Activated CD8-positive, alpha-beta T cell treated with anti-CD3 and anti-CD28 coated beads for 36 hours (primary cell): ENCODE measurements around the gene NELFE. TPM values are rescaled to one million over a fixed set of nuclear protein-coding genes. Genes with fewer than 3 reads are reported as not detected.

Source experiments
- ATAC-seq: fragments of 200-7000 bp; cut with Tn5 transposase; one replicate; pipeline ENCODE4 v1.10.0; 2021; ENCODE audit warnings: mild to moderate bottlenecking, moderate library complexity
- CTCF ChIA-PET: fragments of 350-600 bp; sonication (Branson Sonifier 250); formaldehyde crosslinking; loops from one replicate; lab custom pipeline; 2021; ENCODE audit warnings: antibody characterized with exemption; lab: Charles Lee
- POLR2A ChIA-PET: fragments of 350-600 bp; sonication (Branson Sonifier 250); formaldehyde crosslinking; loops from one replicate; lab custom pipeline; 2021; ENCODE audit warnings: antibody characterized with exemption; lab: Charles Lee
- DNase-seq: peaks from one replicate; pipeline ENCODE4 v3.0.0-alpha.2; 2020
- H3K27ac Mint-ChIP-seq: one replicate; pipeline ENCODE4 v1.8.0; 2021; ENCODE audit warnings: mild to moderate bottlenecking, mixed read lengths
- H3K27me3 Mint-ChIP-seq: one replicate; pipeline ENCODE4 v1.8.0; 2021; ENCODE audit warnings: mixed read lengths
- H3K36me3 Mint-ChIP-seq: one replicate; pipeline ENCODE4 v1.8.0; 2021; ENCODE audit warnings: low read depth, mixed read lengths
- H3K4me1 Mint-ChIP-seq: one replicate; pipeline ENCODE4 v1.8.0; 2021; ENCODE audit warnings: low read depth, mixed read lengths
- H3K4me3 Mint-ChIP-seq: one replicate; pipeline ENCODE4 v1.8.0; 2021; ENCODE audit warnings: mild to moderate bottlenecking, moderate library complexity, mixed read lengths
- H3K9me3 Mint-ChIP-seq: one replicate; pipeline ENCODE4 v1.8.0; 2021; ENCODE audit warnings: mixed read lengths
- CTCF ChIP-seq: fragments of 200-600 bp; IDR thresholded peaks from one replicate; pipeline ENCODE4 v1.8.0; 2022; ENCODE audit warnings: antibody characterized with exemption, mild to moderate bottlenecking
- intact Hi-C: fragments of 100-400 bp; cut with micrococcal nuclease; formaldehyde crosslinking; loops from one replicate; pipeline ENCODE4 v1.10.0; 2022
- total RNA-seq, 2 experiments: library from RNA; stranded (reverse); gene quantifications; one replicate each; pipeline ENCODE4 v1.2.3, GENCODE V29; 2021

NELFE gene
- total RNA-seq, 2 experiments from 2014 or later = 60.5 to 61.0 TPM

GRCh38 chr6:31971279-31971992, 12.7 kb upstream of the NELFE start:
- ChIA-PET CTCF (interaction anchor here (1.0 to 2.9 kb wide), 4 partner anchors 12 to 73 kb away, joined by 3 to 16 read pairs (median 4); partner anchors contain the start of gene SKIC2), POLR2A (interaction anchor here (0.7 to 9.3 kb wide), 16 partner anchors 9 to 431 kb away, joined by 3 to 85 read pairs (median 3); partner anchors contain the start of genes BAG6, C6orf47, MSH5 and NELFE)
- no peaks in the 10 kb centered on the region for H3K9me3 Mint-ChIP-seq
- intact Hi-C loops = no loop called here
- peaks cover 2% of the 10 kb centered on the region for H3K27me3 Mint-ChIP-seq
- H3K36me3 Mint-ChIP-seq = peaks cover 21% of the 10 kb centered on the region
- peak overlapping the region; percentile 94 for H3K4me3 Mint-ChIP-seq
- no peak for ATAC-seq
- H3K27ac Mint-ChIP-seq = peak overlapping the region; percentile 99
- TF ChIP-seq CTCF = no peak
- H3K4me1 Mint-ChIP-seq = peaks cover 31% of the 10 kb centered on the region
- DNase-seq = no peak

DNA sequence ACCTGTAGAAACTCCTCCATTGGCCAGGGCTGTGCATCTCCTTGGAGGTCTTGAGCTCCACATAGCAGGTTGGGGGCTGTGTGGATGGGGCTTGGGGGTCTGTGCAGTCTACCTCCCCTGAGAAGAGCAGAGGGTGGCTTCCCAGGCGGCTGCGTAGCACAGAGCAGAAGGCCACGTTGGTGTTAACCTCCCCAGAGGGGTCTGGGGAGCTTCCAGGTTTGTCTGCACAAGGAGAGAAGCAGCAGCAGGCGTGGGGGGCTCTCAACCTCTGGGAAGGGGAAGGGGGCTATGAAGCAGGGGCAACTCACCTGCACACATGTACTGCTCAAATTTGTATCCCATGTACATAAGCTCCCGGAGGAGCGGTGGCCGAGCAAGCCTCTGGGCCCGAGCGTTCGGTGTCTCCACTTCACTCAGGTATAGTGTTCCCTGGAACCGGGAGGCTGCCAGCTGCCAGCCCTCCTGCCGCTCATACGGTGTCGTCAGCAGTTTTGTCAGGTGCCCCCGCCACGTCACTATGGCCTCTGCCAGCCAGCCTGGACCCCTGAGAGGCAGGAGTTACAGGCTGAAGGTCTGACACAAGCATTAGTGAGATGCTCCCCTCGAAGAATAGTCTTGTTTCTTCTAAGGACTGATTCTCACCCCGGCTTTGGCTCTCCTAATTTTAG, 12.0 kb upstream of the NELFE start:
- ATAC-seq (no peak), DNase-seq (no peak)
- Mint-ChIP-seq H3K27ac (peak overlapping the region; percentile 99), H3K9me3 (no peaks in the 10 kb centered on the region), H3K36me3 (peaks cover 21% of the 10 kb centered on the region), H3K27me3 (peaks cover 2% of the 10 kb centered on the region), H3K4me1 (peaks cover 31% of the 10 kb centered on the region), H3K4me3 (peak overlapping the region; percentile 94)
- intact Hi-C loops = no loop called here
- no peak for TF ChIP-seq CTCF
- CTCF ChIA-PET = interaction anchor here (1.4 to 2.9 kb wide), 2 partner anchors 11 to 19 kb away, joined by 3 to 16 read pairs; partner anchors contain the start of gene SKIC2
- POLR2A ChIA-PET = interaction anchor here (0.8 to 9.3 kb wide), 8 partner anchors 9 to 338 kb away, joined by 3 to 85 read pairs (median 5); partner anchors contain the start of genes C6orf47, NELFE and SKIC2

DNA sequence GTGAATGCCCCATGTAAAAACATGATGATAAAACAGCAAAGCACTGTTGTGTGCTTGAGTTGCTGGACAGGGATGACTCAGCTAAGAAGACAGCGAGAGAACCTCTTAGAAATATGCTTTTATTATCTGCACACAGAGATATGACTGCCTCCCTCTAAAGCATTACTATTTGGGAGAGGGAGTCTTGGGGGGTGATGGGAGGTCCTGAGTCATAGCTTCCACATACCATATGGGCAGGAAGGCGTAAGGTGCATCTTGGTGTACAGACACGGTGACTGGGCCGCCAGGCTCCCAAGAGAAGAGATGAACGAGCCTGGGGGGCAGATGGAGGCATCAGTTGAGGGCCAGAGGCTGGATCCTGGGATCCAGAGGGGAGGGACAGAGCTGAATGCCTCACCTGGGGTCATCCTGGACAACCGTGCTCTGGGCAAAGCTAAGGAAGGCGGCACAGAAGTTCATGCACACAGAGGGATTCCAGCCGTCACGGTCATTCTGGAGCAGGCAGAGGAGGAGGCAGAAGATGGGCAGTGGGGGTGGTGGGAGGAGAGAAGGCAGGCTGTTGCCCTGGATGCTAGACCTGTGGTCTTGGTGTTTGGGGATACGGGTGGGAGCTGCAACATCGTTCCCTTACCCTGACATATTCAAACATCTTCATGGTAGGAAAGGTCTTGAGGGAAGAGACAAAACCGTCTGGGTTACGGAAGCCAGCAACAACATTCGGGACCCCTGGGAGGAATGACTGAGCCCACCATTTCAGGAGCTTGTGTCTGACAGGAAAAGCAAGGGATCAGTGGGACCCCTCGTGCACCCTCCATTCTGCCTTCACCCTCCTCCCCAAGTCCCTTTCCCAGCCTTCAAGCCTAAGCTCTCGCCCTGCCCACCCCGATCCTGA, 11.2 kb upstream of the NELFE start:
- peak overlapping the region; percentile 94 for H3K4me3 Mint-ChIP-seq

More for the DNA sequence above, 11.2 kb upstream of the NELFE start:
- Mint-ChIP-seq H3K9me3 (no peaks in the 10 kb centered on the region), H3K27ac (peak overlapping the region; percentile 99), H3K36me3 (peaks cover 23% of the 10 kb centered on the region), H3K4me1 (peaks cover 31% of the 10 kb centered on the region), H3K27me3 (peaks cover 2% of the 10 kb centered on the region)
- ChIA-PET CTCF (interaction anchor here (2.9 kb wide), 1 partner anchor 18 kb away, joined by 16 read pairs; no protein-coding TSS in a partner anchor), POLR2A (interaction anchor here (0.6 to 9.3 kb wide), 5 partner anchors 8 to 403 kb away, joined by 3 to 85 read pairs (median 5); partner anchors contain the start of genes NELFE and SKIC2)
- TF ChIP-seq CTCF = no peak
- DNase-seq (no peak), ATAC-seq (no peak)
- intact Hi-C loops = no loop called here
